ENCODE results near the gene OSTM1. TPM values are rescaled to one million over a fixed set of nuclear protein-coding genes. Genes with fewer than 3 reads are reported as not detected.
"Not testable (repeated sequence)": the region's sequence is repeated elsewhere in the genome, so short reads cannot be mapped to it uniquely, and the experiment has no call there.

OSTM1 gene
- total RNA-seq, 1 donor: 17.0 TPM

DNA sequence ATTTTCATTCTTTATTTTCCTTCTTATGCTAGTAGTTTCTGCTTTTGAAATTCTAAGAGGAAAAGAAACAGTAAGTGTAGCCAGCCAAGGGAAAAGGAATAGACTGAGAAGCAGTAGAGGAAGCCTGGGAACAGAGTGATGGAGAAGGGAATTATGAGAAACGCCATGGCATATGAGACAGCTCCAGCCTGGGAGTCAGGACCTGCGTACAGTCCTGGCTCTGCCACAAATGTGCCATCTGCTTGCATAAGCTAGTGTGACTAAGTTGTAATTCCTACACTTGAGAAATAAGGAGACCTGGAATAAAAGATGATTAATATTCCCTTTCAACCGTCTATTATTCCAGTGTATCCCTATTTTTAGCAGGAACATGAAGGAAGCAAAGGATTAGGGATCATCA, 47.5 kb downstream of the OSTM1 start:
- no peak for DNase-seq (ENCODE audit: low read depth in 2 of 3, low spot score in 2 of 3)

DNA sequence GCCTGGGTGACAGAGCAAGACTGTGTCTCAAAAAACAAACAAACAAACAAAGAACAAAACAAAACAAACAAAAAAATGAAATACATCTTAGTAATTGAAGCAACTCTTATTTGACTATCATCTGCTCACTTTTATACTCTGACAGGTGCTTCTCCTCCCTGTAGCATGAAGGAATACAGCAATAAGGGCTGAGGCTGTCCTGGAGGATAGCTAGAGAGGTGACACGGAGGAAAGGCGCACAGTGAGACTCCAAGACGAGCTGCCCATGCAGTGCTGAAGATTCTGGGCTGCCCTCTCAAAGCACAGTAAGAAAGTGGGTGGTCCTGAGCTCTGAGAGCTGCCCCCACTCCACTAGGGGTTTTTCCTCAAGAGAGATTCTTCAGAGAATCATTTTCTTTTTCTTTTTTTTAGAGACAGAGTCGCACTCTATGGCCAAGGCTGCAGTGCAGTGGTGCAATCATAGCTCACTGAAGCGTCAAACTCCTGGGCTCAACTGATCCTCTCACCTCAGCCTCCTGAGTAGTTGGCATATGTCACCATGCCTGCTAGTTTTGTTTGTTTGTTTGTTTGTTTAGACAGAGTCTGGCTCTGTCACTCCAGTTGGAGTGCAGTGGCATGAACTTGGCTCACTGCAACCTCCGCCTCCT, 50.0 kb downstream of the OSTM1 start:
- no peak for DNase-seq (ENCODE audit: low read depth in 2 of 3, low spot score in 2 of 3)

DNA sequence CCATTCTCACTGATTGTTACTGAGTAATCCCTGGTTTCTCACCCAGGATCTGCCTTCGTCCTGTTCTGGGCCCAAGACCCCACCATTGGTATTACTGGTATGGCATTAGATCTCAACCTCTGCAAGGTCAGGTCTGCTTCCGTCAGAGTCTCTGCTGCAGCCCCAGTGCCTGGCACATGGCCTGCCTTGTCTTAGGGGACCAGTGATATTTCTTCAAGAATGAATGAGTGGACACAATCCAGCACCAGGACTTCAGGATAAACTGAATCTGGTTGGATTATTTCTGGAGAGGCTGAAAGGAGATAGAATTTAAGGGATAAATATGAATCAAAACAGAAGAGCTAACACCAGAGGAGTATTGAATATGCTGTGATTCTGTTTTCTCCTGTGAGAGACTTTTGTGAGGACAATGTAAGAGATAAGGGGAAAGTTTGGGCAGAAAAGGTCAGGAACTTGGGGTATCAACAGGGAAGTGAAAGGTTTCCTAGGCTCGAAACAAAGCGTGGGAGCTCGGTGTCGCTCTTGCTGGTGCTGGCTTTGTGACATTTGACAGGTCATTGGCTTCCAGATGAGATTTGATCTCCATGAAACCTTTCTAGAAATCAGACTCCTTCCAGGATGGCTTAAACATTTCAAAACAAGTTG, 53.9 kb downstream of the OSTM1 start:
- no peak for DNase-seq (ENCODE audit: low read depth in 2 of 3, low spot score in 2 of 3)

DNA sequence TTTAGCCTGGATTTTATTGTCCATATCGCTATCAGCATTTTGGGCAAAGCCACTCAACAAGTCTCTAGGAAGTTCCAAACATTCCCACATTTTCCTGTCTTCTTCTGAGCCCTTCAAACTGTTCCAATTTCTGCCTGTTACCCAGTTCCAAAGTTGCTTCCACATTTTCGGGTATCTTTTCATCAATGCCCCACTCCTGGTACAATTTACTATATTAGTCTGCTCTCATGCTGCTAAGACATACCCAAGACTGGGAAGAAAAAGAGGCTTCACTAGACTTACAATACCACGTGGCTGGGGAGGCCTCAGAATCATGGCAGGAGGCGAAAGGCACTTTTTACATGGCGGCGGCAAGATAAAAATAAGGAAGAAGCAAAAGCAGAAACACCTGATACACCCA, 58.3 kb downstream of the OSTM1 start:
- DNase-seq (ENCODE audit: low read depth in 2 of 3, low spot score in 2 of 3): not testable (repeated sequence)

DNA sequence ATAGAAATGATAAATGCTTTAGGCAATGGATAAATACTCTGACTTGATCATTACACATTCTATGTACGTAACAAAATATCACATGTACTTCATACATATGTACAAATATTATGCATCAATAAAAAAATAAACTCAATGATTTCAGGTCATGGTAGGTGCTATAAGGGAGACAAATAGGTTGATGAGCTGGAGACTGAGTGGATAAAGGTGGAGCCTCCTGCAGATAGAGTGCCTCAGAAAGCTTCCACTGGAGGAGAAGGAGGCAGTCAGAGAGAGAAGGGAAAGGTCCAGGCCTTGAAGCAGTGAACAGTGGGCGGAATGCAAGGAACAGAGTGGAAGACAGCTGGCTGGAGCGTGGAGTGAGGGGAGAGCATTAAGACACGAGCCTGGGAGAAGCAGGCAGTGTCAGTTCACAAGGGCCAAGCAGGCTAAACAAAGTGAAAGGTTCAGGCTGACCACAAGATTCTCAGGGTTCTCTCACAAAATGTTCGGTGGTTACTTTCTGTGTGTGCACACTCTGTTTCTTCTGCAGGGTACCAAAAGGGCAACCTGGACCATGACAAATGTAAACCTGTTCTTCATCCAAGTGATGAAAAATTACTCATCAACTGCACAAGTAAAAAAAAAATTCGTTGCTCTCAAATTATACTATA, 60.6 kb downstream of the OSTM1 start:
- DNase-seq (ENCODE audit: low read depth in 2 of 3, low spot score in 2 of 3): no peak

DNA sequence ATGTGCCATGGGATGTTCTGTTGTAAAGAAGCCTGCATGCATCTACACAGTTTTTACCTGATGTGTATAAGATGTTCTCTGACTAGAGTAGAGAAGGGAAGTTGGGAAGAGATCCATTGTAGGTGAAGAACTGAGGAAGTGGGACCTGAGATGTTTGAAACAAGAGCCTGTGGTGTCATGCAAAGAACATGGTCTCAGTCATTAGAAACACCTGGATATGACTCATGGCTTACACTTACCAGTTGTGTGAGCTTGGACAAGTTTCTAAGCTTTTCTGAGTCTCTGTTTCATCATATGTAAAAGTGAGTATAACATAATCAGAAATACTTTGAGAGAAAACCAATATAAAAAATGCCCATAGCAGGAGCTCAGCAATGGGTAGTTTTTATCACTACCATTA, 64.6 kb downstream of the OSTM1 start:
- no peak for DNase-seq (ENCODE audit: low read depth in 2 of 3, low spot score in 2 of 3)

DNA sequence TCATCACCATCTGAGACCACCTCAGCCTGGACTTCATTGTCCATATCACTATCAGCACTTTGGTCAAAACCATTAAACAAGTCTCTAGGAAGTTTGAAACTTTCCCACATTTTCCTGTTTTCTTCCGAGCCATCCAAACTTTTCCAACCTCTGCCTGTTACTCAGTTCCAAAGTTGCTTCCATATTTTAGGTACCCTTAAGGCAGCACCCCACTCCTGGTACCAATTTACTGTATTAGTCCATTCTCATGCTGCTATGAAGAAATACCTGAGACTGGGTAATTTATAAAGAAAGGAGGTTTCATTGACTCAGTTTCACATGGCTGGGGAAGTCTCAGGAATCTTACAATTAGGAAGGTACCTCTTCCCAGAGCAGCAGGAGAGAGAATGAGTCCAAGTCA, 65.3 kb downstream of the OSTM1 start:
- not testable (repeated sequence) for DNase-seq (ENCODE audit: low read depth in 2 of 3, low spot score in 2 of 3)

DNA sequence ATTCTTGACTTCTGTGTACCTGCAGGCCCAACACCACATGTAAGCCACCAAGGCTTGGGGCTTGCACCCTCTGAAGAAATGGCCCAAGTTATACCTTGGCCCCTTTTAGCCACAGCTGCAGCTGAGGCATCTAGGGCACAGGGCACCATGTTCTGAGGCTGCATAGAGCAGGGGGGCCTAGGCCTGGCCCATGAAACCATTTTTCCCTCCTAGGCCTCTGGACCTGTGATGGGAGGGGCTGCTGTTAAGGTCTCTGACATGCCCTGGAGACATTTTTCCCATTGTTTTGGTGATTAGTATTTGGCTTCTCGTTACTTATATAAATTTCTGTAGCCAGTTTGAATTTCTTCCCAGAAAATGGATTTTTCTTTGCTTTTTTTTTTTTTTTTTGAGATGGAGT, 66.2 kb downstream of the OSTM1 start:
- no peak for DNase-seq (ENCODE audit: low read depth in 2 of 3, low spot score in 2 of 3)

DNA sequence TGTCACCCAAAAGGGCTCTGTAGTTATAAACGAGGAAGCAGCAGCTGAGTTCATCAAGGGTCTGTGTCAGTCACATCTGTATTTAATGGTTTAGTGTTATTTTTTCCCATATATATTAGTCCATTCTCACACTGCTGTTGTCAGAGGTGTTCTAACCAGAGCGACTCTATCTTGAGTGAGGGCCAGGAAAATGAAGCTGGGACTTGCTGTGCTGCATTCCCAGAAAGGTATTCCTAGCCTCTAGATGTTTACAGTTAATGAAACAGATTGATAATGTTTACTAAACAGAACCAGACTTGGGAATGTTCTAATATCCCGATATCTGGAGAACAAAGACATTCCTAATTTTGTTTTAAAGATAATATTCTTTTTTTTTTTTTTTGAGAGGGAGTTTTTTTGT, 68.6 kb downstream of the OSTM1 start:
- DNase-seq (ENCODE audit: low read depth in 2 of 3, low spot score in 2 of 3): no peak

DNA sequence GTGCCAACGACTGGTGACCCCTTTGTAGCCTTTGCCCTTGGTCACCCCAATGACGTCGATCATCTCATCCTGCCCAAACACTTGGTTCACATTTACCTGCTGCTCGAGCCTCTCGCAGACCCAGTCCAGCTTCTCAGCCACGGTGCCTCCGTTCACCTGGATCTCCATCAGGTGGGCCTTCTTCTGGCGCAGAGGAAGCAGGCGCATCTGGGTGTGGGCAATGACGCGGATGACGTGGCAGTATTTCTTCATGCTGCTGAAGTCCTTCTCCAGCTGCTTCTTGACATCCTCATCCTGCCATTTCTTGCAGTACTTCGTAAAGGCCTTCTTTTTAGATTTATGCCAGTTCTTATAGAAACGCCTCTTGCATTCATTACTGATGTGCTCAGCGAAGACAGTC, 69.7 kb downstream of the OSTM1 start:
- DNase-seq (ENCODE audit: low read depth in 2 of 3, low spot score in 2 of 3): no peak

DNA sequence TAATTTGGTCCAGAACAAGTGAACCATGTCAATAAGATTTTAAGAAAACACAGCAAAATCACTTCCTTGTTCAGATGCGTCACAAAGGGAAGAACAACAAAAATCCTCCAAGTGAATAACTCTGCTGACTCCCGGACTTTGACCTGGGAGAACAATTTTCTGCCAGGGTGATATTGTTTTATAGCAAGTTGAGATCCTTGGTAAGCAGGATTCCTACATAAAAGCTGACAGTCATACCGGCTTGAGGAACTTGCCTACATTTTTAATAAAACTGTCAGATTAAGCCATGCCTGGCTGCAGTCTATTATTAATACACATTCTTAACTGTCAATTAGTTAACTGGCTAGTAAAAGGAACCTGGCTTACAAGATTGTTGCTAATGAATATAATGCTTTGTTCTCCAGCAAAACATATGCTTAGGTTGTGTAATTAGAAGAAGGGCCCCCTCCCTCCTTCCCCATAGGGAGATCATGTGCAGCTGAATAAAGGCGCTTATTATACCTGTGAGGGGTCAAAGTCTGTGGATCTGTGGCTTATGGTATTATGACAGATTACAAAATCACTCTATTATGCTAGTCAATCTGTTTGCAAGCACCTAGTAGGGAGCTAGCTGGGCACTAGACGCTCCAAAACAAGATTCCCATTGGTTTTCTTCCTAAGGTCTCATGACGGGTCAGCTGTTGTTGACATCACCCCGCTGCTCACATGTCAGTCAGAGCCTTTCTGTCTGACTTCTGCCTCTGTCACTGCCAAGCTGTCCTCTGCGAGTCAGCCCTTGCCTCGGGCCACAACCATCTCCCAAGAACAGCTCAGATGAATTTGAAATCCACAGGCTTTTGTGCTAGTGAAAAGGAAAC, 71.9 kb downstream of the OSTM1 start:
- no peak for DNase-seq (ENCODE audit: low read depth in 2 of 3, low spot score in 2 of 3)

DNA sequence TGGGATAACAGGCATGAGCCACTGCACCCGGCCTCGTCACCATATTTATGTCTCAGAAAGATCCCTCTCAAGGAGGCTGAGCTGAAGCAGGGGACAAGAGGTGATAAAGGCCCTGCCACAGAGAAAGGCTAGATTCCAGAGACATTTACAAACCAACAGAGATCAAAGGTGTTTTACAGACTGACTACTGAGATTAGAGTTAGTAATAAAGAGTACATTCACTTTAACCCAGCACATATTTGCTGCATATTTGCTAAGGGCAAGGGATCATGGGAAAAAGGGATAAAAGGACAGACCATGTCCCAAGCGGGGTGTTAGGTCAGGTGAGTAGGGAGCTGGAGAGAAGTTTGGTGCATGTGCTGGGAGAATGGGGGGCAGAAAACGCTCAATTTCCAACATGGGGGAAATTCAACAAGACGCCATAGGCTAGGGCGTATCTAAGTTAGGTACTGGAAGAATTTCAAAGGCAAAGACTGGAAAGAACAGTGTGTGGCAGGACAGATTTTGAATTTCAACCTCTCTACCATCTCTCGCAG, 72.8 kb downstream of the OSTM1 start:
- no peak for DNase-seq (ENCODE audit: low read depth in 2 of 3, low spot score in 2 of 3)

DNA sequence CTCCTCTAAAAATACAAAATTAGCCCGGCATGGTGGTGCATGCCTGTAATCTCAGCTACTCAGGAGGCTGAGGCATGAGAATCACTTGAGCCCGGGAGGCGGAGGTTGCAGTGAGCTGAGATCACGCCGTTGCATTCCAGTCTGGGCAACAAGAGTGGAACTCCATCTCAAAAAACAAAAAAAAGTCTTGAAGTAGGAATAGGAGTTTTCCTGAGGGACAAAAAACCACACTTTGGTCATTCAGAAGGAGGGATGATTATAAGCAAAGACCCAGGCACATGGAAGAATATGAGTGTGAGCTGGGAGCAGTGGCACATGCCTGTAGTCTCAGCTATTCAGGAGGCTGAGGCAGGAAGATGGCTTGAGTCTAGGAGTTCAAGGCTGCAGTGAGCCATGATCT, 74.3 kb downstream of the OSTM1 start:
- DNase-seq (ENCODE audit: low read depth in 2 of 3, low spot score in 2 of 3): not testable (repeated sequence)

DNA sequence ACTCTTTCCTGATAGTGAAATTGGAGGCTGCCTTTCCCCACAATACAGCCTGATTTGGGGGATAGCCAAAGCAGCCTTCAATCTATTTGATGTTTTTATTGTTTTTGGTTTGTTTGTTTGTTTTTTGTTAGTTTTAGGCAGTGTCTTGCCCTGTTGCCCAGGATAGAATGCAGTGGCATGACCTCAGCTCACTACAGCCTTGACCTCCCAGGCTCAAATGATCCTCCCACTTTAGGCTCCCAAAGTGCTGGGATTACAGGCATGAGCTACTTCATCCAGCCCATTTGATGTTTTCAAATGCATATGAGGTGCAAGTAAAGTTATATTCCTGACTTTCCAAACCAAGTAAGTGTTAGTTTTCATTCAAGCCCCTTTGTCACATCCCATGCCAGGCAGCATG, 75.2 kb downstream of the OSTM1 start:
- no peak for DNase-seq (ENCODE audit: low read depth in 2 of 3, low spot score in 2 of 3)

DNA sequence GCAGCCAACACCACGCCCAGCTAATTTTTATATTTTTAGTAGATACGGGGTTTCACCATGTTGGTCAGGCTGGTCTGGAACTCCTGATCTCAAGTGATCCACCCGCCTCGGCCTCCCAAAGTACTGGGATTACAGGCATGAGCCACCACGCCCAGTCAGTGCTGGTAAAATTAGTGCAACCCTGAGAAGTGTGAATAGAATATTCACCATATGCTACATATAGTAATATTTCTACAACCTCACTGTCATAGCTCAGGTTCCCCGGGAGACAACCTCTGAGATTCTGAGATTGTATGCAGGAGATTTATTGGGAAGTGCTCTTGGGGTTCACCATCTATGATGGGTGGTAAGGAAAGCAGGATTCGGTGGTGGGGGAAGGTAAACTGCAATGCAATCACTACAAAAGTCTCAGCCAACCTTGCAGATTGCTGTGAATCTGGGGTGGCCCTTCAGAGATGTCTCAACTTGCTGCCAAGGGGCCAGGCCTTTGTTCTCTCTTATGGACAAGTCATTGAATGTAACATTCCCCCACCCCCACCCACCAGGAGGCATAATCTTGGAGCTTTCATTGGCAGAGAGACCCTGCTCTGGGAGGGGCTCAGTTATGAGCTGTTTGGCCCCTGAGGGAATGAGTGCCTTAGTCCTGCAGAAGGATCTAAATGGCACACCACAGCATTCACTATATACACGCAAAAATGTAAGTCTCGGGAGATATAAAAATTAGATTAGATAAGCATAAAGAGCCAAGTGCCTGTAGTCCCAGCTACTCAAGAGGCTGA, 82.6 kb downstream of the OSTM1 start:
- no peak for DNase-seq (ENCODE audit: low read depth in 2 of 3, low spot score in 2 of 3)

Small RNA genes lying within 50 kb of the gene (small RNA-seq; reads per million reads assigned to genes)
- not detected for gene RF00019

Other genes with a start within 250 kb of the OSTM1 start
- gene SEC63, start 116.5 kb downstream of the OSTM1 start, total RNA-seq: 10.5 TPM
- not detected for gene NR2E1, start 91.3 kb upstream of the OSTM1 start, total RNA-seq
- gene SNX3, start 186.3 kb upstream of the OSTM1 start, total RNA-seq: 87.8 TPM
- gene AFG1L, start 220.3 kb upstream of the OSTM1 start, total RNA-seq: 2.4 TPM

Measured in hematopoietic multipotent progenitor cell (in vitro differentiated cells).